Measurements from ENCODE around the gene TECPR1. TPM values are rescaled to one million over a fixed set of nuclear protein-coding genes. Genes with fewer than 3 reads are reported as not detected.

TECPR1 gene
- total and polyA plus RNA-seq, 2 experiments from 2014 or later: 19.2 to 24.4 TPM

DNA sequence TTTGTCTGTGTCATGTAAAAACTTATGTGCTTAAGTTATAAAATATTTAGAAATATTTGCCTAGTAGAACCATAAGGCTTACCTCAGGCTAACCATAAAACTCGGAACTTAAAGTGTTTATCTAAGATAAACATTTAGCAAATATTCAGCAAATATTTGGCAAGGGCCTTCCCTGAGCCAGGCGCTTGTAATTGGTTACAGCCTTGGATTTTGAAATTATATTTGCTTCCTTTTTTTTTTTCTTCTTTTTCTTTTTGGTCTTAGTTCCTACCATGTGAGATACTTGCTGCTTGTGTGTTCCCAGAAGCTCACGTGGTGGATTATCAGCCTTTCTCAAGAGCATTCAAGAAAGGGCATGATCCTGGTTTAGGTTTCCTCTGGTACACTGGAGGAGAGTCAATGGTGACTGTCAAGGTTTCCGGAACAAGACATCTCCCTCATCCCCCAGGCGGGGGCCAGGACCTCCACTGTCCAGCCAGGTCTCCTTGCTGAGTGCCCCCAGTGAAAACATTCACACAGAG is 24.3 kb upstream of the TECPR1 start:
- TF ChIP-seq, protein P1, sequence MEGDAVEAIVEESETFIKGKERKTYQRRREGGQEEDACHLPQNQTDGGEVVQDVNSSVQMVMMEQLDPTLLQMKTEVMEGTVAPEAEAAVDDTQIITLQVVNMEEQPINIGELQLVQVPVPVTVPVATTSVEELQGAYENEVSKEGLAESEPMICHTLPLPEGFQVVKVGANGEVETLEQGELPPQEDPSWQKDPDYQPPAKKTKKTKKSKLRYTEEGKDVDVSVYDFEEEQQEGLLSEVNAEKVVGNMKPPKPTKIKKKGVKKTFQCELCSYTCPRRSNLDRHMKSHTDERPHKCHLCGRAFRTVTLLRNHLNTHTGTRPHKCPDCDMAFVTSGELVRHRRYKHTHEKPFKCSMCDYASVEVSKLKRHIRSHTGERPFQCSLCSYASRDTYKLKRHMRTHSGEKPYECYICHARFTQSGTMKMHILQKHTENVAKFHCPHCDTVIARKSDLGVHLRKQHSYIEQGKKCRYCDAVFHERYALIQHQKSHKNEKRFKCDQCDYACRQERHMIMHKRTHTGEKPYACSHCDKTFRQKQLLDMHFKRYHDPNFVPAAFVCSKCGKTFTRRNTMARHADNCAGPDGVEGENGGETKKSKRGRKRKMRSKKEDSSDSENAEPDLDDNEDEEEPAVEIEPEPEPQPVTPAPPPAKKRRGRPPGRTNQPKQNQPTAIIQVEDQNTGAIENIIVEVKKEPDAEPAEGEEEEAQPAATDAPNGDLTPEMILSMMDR (IDR thresholded peaks at IDR 0.05; ENCODE audit: low read depth, low read length): no peak
- Histone ChIP-seq H3K4me3 (no peak overlapping the region), H3K9me3 (ENCODE audit: low read depth) (no peaks in the 10 kb centered on the region), H3K36me3 (no peaks in the 10 kb centered on the region), H3K27ac (no peak overlapping the region), H3K4me1 (ENCODE audit: low read depth) (no peaks in the 10 kb centered on the region), H3K27me3 (no peaks in the 10 kb centered on the region)
- DNase-seq (ENCODE audit: low read depth in 1 of 2, low spot score in 1 of 2): peak in 1 of 2 donors; percentile 81

DNA sequence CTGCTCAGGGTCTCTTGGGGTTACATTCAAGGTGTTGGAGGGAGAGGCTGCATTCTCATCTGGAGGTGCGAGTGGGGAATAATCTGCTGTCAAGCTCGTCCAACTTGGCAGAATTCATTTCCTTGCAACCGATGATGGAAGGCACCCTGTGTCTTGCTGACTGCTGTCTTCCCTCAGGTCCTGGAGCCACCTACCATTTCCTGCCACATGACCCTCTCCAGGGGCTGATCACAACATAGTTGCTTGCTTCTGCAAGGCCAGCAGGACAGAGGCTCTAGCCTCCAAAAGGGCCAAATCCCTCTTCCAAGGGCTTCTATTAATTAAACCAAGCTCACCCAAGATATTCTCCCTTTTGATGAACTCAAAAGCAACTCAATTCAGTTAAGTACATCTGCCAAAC is 15.3 kb upstream of the TECPR1 start:
- no peak overlapping the region for H3K4me3 ChIP-seq
- no peaks in the 10 kb centered on the region for H3K4me1 ChIP-seq (ENCODE audit: low read depth)
- no peak overlapping the region for H3K27ac ChIP-seq
- TF ChIP-seq, protein P1 (IDR thresholded peaks at IDR 0.05; ENCODE audit: low read depth, low read length): no peak
- H3K9me3 ChIP-seq (ENCODE audit: low read depth): no peaks in the 10 kb centered on the region
- no peaks in the 10 kb centered on the region for H3K36me3 ChIP-seq
- no peaks in the 10 kb centered on the region for H3K27me3 ChIP-seq
- no peak for DNase-seq (ENCODE audit: low read depth in 1 of 2, low spot score in 1 of 2)

DNA sequence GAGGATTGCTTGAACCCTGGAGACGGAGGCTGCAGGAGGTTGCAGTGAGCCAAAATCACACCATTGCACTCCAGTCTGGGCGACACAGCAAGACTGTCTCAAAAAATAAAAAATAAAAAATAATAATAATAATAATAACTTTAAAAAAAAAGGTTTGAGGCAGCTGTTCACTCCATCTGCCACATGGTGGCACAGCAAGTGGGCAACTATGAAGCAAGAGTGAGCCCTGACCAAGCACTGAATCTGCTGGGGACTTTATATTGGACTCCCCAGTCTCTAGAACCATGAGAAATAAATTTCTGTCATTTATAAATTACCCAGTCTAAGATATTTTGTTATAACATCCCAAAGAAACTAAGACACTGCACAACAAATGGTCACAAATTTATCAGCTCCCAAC is 14.8 kb upstream of the TECPR1 start:
- TF ChIP-seq, protein P1 (IDR thresholded peaks at IDR 0.05; ENCODE audit: low read depth, low read length): peak; percentile 51
- no peaks in the 10 kb centered on the region for H3K9me3 ChIP-seq (ENCODE audit: low read depth)
- H3K4me1 ChIP-seq (ENCODE audit: low read depth): no peaks in the 10 kb centered on the region
- no peaks in the 10 kb centered on the region for H3K36me3 ChIP-seq
- no peak overlapping the region for H3K4me3 ChIP-seq
- no peak overlapping the region for H3K27ac ChIP-seq
- peak in 1 of 2 donors; percentile 46 for DNase-seq (ENCODE audit: low read depth in 1 of 2, low spot score in 1 of 2)
- no peaks in the 10 kb centered on the region for H3K27me3 ChIP-seq

DNA sequence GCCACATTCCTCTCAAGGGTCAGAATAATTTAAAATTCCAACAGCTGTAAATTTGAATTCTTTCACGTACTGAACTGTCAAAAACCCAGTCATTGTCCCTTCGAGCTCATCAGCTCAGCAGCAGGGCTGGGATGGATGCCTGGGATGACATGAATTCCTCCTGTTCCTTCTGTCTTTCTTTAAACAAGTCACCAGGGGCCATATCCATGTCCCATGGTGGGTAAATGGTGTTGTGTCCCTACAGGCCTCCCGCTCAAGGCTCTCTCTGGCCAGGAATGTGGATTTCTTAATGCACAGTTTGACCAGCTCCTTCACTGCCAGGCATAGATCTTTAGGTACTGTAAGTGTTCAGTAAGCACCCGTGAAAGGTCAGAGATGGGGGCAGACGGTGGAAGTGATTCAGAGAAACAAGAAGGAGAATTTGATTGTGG is 13.8 kb upstream of the TECPR1 start:
- Histone ChIP-seq H3K4me1 (ENCODE audit: low read depth) (no peaks in the 10 kb centered on the region), H3K36me3 (no peaks in the 10 kb centered on the region), H3K4me3 (no peak overlapping the region), H3K9me3 (ENCODE audit: low read depth) (no peaks in the 10 kb centered on the region), H3K27ac (no peak overlapping the region), H3K27me3 (no peaks in the 10 kb centered on the region)
- TF ChIP-seq, protein P1 (IDR thresholded peaks at IDR 0.05; ENCODE audit: low read depth, low read length): no peak
- no peak for DNase-seq (ENCODE audit: low read depth in 1 of 2, low spot score in 1 of 2)

DNA sequence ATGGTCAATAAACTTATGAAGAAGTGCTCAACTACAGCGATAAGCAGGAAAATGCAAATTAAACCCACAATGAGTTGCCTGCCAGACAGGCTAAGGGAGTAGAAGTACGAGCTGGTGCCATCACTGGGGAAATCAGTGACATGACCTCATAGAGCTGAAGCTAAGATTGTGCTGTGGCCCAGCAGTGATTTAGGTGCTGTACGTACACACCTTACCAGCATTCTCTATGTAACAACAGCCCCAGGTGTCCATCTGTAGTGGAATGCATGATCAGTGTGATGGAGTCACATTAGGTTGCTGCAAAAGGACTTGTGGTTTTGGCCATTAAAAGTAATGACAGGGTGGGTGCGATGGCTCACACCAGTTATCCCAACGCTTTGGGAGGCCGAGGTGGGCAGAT is 5.7 kb upstream of the TECPR1 start:
- TF ChIP-seq, protein P1 (IDR thresholded peaks at IDR 0.05; ENCODE audit: low read depth, low read length): no peak
- peaks cover 4% of the 10 kb centered on the region for H3K4me1 ChIP-seq (ENCODE audit: low read depth)
- no peaks in the 10 kb centered on the region for H3K27me3 ChIP-seq
- no peak for DNase-seq (ENCODE audit: low read depth in 1 of 2, low spot score in 1 of 2)
- no peaks in the 10 kb centered on the region for H3K36me3 ChIP-seq
- no peak overlapping the region for H3K27ac ChIP-seq
- no peaks in the 10 kb centered on the region for H3K9me3 ChIP-seq (ENCODE audit: low read depth)
- H3K4me3 ChIP-seq: no peak overlapping the region
